Naive thymus-derived CD4-positive, alpha-beta T cell (primary cell): ENCODE measurements around the gene CYRIA. TPM values are rescaled to one million over a fixed set of nuclear protein-coding genes. Genes with fewer than 3 reads are reported as not detected.

Experiments used
- ATAC-seq: fragments of 150-1000 bp; cut with Tn5 transposase; 2 replicates; pipeline ENCODE4 v1.10.0; 2021; ENCODE audit warnings: mild to moderate bottlenecking, moderate library complexity
- CTCF ChIA-PET: fragments of 350-600 bp; sonication (Branson Sonifier 250); formaldehyde crosslinking; loops from one replicate; lab custom pipeline; 2021; ENCODE audit warnings: antibody characterized with exemption; lab: Charles Lee
- POLR2A ChIA-PET: fragments of 350-600 bp; sonication (Branson Sonifier 250); formaldehyde crosslinking; loops from one replicate; lab custom pipeline; 2021; ENCODE audit warnings: antibody characterized with exemption, inconsistent platforms; lab: Charles Lee
- DNase-seq, 9 donors: peaks; one replicate each; pipeline versions ENCODE4 v3.0.0 to v3.0.0-alpha.2; 2020 to 2022; ENCODE audit warnings: mixed read lengths in 1 of 9
- H3K27ac ChIP-seq: one replicate; pipeline ENCODE4 v1.7.0; 2013; ENCODE audit warnings: mild to moderate bottlenecking, low read depth, low read length, moderate library complexity
- H3K27me3 ChIP-seq, 2 donors: one replicate each; pipeline ENCODE4 v1.7.0; 2013; ENCODE audit warnings: low read length in 2 of 2, mild to moderate bottlenecking in 2 of 2, moderate library complexity in 2 of 2; ENCODE audit not compliant: control insufficient read depth in 2 of 2, insufficient read depth in 2 of 2
- H3K36me3 ChIP-seq, 3 experiments: 1 replicate in 2 of 3; 2 replicates in 1 of 3; pipeline ENCODE4 v1.7.0; 2013; ENCODE audit warnings: low read length in 3 of 3, mild to moderate bottlenecking in 3 of 3, moderate library complexity in 1 of 3; ENCODE audit not compliant: insufficient read depth in 3 of 3, control insufficient read depth in 2 of 3
- H3K4me1 ChIP-seq, 2 donors: one replicate each; pipeline ENCODE4 v1.7.0; 2013; ENCODE audit warnings: low read length in 2 of 2, mild to moderate bottlenecking in 2 of 2, moderate library complexity in 1 of 2; ENCODE audit not compliant: control insufficient read depth in 2 of 2, insufficient read depth in 2 of 2
- H3K4me3 ChIP-seq: 2 replicates; pipeline ENCODE4 v1.7.0; 2013; ENCODE audit warnings: mild to moderate bottlenecking, low read length
- H3K9me3 ChIP-seq, 3 experiments: 1 replicate in 2 of 3; 2 replicates in 1 of 3; pipeline ENCODE4 v1.7.0; 2013; ENCODE audit warnings: low read length in 3 of 3; ENCODE audit not compliant: control insufficient read depth in 2 of 3
- H3K27ac Mint-ChIP-seq, 9 donors: one replicate each; pipeline ENCODE4 v1.8.0; 2020 to 2022; ENCODE audit warnings: mixed read lengths in 9 of 9, mild to moderate bottlenecking in 8 of 9, moderate library complexity in 5 of 9, inconsistent platforms in 2 of 9
- H3K27me3 Mint-ChIP-seq, 5 donors: one replicate each; pipeline ENCODE4 v1.8.0; 2021 to 2022; ENCODE audit warnings: mixed read lengths in 5 of 5, mild to moderate bottlenecking in 1 of 5
- H3K36me3 Mint-ChIP-seq, 5 donors: one replicate each; pipeline ENCODE4 v1.8.0; 2020 to 2022; ENCODE audit warnings: mixed read lengths in 5 of 5, mild to moderate bottlenecking in 3 of 5, inconsistent platforms in 1 of 5
- H3K4me1 Mint-ChIP-seq, 7 donors: one replicate each; pipeline ENCODE4 v1.8.0; 2020 to 2022; ENCODE audit warnings: mixed read lengths in 7 of 7, mild to moderate bottlenecking in 3 of 7, inconsistent platforms in 1 of 7
- H3K4me3 Mint-ChIP-seq, 10 donors: one replicate each; pipeline ENCODE4 v1.8.0; 2020 to 2022; ENCODE audit warnings: mild to moderate bottlenecking in 10 of 10, mixed read lengths in 10 of 10, moderate library complexity in 6 of 10, inconsistent platforms in 2 of 10
- H3K9me3 Mint-ChIP-seq, 11 donors: one replicate each; pipeline ENCODE4 v1.8.0; 2020 to 2022; ENCODE audit warnings: mixed read lengths in 11 of 11, mild to moderate bottlenecking in 4 of 11, inconsistent platforms in 1 of 11, moderate library complexity in 1 of 11
- intact Hi-C, 2 donors: fragments of 100-400 bp; cut with micrococcal nuclease; formaldehyde crosslinking; loops; one replicate each; pipeline ENCODE4 v1.15.1; 2023
- polyA plus RNA-seq, 2 donors: library from polyadenylated mRNA; unstranded; fragments of 300-500 nt; fragmentation: Illumina TruSeq; gene quantifications; one replicate each; pipeline ENCODE4 v1.2.3, GENCODE V29; 2021
- total RNA-seq, 6 experiments: library from RNA in 5 of 6; stranded (reverse) in 5 of 6; gene quantifications; 1 replicate in 5 of 6; 2 replicates in 1 of 6; pipeline ENCODE4 v1.2.3 and lab custom pipeline; 2021 to 2026

The CYRIA gene
- total and polyA plus RNA-seq, 7 experiments from 2014 or later = 0.16 to 48.7 (median 1.1) TPM

DNA sequence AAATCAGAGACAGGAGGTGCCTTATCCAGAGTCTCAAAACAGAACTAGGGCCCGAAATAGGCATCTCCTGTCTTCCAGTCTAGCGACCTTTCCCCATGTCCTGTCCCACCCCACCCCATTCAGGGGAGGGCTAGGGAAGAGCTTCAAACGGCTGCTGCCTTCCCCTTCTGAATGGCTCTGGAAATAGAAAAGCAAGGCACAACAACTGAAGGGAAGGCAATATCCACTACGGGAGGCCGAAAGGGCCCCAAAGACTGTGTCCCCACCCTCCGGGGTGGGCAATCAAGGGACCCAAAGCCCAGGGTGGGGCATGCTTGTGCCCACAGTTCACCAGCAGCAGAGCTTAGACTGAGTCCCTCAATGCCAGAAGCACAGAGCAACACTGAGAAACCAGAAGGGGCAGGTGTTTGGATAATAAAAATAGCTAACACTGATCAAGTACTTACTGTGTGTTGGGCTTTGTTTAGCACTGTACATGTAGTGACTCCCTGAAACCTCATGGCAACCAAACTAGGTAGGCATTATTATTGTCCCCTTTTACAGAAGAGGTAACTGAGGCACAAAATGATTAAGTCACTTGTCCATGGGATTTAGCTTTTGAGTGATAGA is 38.5 kb downstream of the CYRIA start:
- Histone ChIP-seq H3K4me3 (no peak overlapping the region), H3K36me3 (no peaks in the 10 kb centered on the region), H3K9me3 (no peaks in the 10 kb centered on the region), H3K4me1 (peaks cover 0 to 7% of the 10 kb centered on the region in 2 donors), H3K27me3 (no peaks in the 10 kb centered on the region), H3K27ac (no peak overlapping the region)
- intact Hi-C loops = no loop called here
- Mint-ChIP-seq H3K27me3 (peaks cover 0 to 11% (median 0%) of the 10 kb centered on the region in 5 donors), H3K27ac (peak overlapping the region in 1 of 9 donors; percentile 71), H3K4me3 (no peak overlapping the region), H3K4me1 (peaks cover 40 to 73% (median 51%) of the 10 kb centered on the region in 7 donors), H3K9me3 (no peaks in the 10 kb centered on the region), H3K36me3 (no peaks in the 10 kb centered on the region)
- DNase-seq (no peak), ATAC-seq (no peak)
- ChIA-PET POLR2A (no interaction called here), CTCF (interaction anchor here (0.7 kb wide), 1 partner anchor 19 kb away, joined by 3 read pairs; no protein-coding TSS in a partner anchor)

DNA sequence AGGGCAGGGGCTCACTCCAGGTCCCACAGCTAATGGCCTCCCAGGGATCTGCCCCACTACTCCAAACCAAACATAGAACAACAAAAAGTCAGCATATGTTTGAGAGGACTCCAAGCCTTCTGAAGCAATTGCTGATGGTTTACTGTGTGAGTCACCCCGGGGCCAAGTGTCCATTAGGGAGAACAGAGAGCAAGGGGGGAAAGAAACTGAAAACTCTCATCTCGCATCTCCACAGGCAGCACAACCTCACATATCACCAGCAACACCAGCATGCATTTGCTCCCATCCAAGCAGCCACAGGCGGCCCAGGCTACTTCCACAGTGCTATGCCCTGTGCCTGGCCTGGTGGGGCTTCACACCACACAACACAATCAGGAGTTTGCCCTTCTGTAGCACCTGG is 39.1 kb downstream of the CYRIA start:
- peaks cover 46 to 77% (median 51%) of the 10 kb centered on the region in 7 donors for H3K4me1 Mint-ChIP-seq
- H3K4me3 ChIP-seq = no peak overlapping the region
- no peak for DNase-seq
- ATAC-seq = peak; percentile 19
- H3K9me3 ChIP-seq = no peaks in the 10 kb centered on the region
- intact Hi-C loops = no loop called here
- H3K36me3 ChIP-seq = no peaks in the 10 kb centered on the region
- CTCF ChIA-PET = no interaction called here
- H3K27me3 ChIP-seq = no peaks in the 10 kb centered on the region
- no peak overlapping the region for H3K4me3 Mint-ChIP-seq
- peaks cover 0 to 7% of the 10 kb centered on the region in 2 donors for H3K4me1 ChIP-seq
- H3K27ac Mint-ChIP-seq = peak overlapping the region in 2 of 9 donors; percentile 46 to 63
- peaks cover 0 to 11% (median 0%) of the 10 kb centered on the region in 5 donors for H3K27me3 Mint-ChIP-seq
- no peaks in the 10 kb centered on the region for H3K9me3 Mint-ChIP-seq
- POLR2A ChIA-PET = no interaction called here
- no peaks in the 10 kb centered on the region for H3K36me3 Mint-ChIP-seq
- H3K27ac ChIP-seq = no peak overlapping the region

DNA sequence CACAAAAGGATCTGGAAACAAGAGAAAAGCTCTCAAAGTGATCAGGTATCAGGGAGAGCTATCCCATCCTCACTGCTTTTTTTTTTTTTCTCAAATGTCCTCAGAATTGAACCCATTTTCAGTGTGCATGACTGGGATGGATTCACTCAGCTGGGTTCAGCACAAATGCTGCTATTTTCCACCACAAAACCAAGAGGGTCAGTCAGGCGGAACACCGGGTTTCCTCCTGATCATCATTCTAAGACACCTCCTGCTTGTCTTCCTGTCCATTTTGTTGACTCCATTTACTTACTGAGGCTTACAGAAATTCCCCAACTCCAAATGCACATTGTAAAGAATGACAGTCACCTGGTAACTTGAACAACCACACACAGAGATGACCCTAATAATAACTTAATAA is 39.9 kb downstream of the CYRIA start:
- Histone ChIP-seq H3K27ac (no peak overlapping the region), H3K4me3 (no peak overlapping the region), H3K4me1 (peaks cover 0 to 7% of the 10 kb centered on the region in 2 donors), H3K9me3 (no peaks in the 10 kb centered on the region), H3K27me3 (no peaks in the 10 kb centered on the region), H3K36me3 (no peaks in the 10 kb centered on the region)
- Mint-ChIP-seq H3K36me3 (no peaks in the 10 kb centered on the region), H3K4me3 (peak overlapping the region in 2 of 10 donors; percentile 34 to 43), H3K27me3 (peaks cover 0 to 7% (median 0%) of the 10 kb centered on the region in 5 donors), H3K4me1 (peaks cover 46 to 77% (median 53%) of the 10 kb centered on the region in 7 donors), H3K9me3 (no peaks in the 10 kb centered on the region), H3K27ac (peak overlapping the region in 2 of 9 donors; percentile 36 to 87)
- CTCF ChIA-PET = no interaction called here
- intact Hi-C loops = no loop called here
- POLR2A ChIA-PET = no interaction called here
- ATAC-seq = no peak
- no peak for DNase-seq

DNA sequence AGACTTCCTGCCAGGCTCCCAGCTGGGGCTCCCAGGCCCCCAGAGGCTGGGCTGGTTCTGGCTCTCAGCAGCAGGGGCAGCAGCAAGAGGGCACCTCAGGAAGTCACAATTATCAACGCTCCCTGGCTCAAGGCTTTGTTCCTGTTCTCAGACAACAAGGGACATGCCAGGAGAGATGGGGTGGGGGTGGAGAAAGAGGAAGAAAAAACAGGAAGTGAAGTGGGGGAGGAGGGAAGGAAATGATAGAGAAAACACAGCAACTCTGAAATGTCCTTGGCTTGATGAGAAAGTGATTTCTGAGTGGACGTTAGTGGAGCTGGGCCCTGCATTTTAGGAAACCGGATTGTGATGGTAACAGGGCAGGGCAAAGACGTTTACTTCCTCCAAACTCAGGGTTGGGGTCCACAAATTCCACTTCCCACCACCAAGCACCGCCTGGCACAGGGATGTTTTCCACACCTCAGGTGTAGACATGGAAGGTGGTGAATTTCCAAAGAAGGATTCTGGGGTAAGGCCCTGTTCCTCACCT is 40.4 kb downstream of the CYRIA start:
- peak overlapping the region in 8 of 9 donors; percentile 3 to 87 (median 42) for H3K27ac Mint-ChIP-seq
- CTCF ChIA-PET = interaction anchor here (0.7 kb wide), 1 partner anchor 48 kb away, joined by 3 read pairs; no protein-coding TSS in a partner anchor
- peak; percentile 64 for ATAC-seq
- H3K36me3 Mint-ChIP-seq = no peaks in the 10 kb centered on the region
- H3K4me3 Mint-ChIP-seq = peak overlapping the region in 5 of 10 donors; percentile 8 to 46 (median 34)
- no peak overlapping the region for H3K4me3 ChIP-seq
- no peak for DNase-seq
- peaks cover 0 to 7% of the 10 kb centered on the region in 2 donors for H3K4me1 ChIP-seq
- H3K27ac ChIP-seq = no peak overlapping the region
- intact Hi-C loops = no loop called here
- no peaks in the 10 kb centered on the region for H3K27me3 ChIP-seq
- POLR2A ChIA-PET = no interaction called here
- H3K4me1 Mint-ChIP-seq = peaks cover 46 to 77% (median 53%) of the 10 kb centered on the region in 7 donors
- H3K36me3 ChIP-seq = no peaks in the 10 kb centered on the region
- H3K27me3 Mint-ChIP-seq = peaks cover 0 to 4% (median 0%) of the 10 kb centered on the region in 5 donors
- H3K9me3 ChIP-seq = no peaks in the 10 kb centered on the region
- no peaks in the 10 kb centered on the region for H3K9me3 Mint-ChIP-seq

DNA sequence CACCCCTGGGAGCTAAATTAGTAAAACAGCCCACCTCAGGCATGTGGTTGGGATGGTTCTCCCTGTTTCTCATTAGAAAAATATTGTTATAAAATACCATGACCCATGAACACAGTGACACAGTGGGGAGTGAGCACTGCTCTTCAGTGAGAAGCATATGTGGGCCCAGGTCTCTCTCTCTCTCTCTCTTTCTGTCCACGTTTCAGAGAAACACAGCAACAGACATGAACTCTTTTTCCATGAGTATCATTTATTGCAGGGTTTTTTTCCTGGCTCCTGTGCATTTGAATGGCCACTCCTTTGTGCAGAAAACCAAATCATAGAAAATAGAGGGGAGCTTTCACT is 41.2 kb downstream of the CYRIA start:
- POLR2A ChIA-PET = no interaction called here
- CTCF ChIA-PET = no interaction called here
- Histone ChIP-seq H3K4me1 (peaks cover 0 to 7% of the 10 kb centered on the region in 2 donors), H3K27ac (no peak overlapping the region), H3K27me3 (no peaks in the 10 kb centered on the region), H3K4me3 (no peak overlapping the region), H3K36me3 (no peaks in the 10 kb centered on the region), H3K9me3 (no peaks in the 10 kb centered on the region)
- no peaks in the 10 kb centered on the region for H3K27me3 Mint-ChIP-seq
- H3K27ac Mint-ChIP-seq = peak overlapping the region in 5 of 9 donors; percentile 20 to 87 (median 45)
- intact Hi-C loops = loop anchor here in 1 of 2 donors (5.0 kb wide), 1 partner anchor 38 kb away; no protein-coding TSS in a partner anchor
- no peaks in the 10 kb centered on the region for H3K9me3 Mint-ChIP-seq
- ATAC-seq (no peak), DNase-seq (no peak)
- H3K4me1 Mint-ChIP-seq = peaks cover 46 to 70% (median 52%) of the 10 kb centered on the region in 7 donors
- H3K36me3 Mint-ChIP-seq = no peaks in the 10 kb centered on the region
- peak overlapping the region in 3 of 10 donors; percentile 34 to 46 (median 43) for H3K4me3 Mint-ChIP-seq

DNA sequence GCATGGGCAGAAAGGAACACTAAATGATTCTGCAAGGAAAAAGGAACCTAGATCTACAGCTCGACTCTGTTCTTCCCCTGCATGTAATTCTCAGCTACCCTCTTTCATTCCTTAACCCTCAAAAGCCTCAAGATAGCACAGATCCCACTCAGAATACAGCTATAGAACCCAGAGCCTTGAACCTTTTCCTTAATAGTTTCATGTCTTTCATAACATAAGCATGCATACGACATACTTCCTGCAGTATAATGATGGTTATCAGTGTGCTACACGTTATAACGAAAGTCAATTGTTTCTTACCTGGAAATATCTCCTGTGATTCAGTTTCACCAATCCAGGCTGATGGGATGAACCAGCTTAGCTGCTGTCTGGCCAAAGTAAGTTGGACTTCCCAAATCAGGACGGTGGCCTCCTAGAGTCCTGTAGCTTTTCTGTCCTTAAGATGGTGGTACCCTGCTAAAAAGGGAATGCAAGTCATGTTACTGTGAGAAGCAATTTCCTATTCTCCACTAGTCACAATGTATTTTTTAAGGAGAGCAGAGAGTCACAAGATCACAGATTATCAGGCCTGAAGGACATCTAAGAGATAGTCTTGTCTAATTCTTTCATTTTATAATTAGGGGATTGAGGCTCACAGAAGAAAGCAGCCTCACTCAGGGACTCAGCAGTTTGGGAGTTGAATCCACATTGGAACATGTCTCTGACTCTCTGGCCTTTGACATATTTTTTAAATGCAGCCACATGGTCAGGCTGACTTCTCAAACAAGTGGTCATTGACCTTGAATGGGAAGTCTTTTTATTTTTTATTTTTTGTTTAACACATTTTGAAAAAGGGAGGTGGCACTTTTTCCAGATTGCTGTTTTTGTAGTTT is 41.8 kb downstream of the CYRIA start:
- Mint-ChIP-seq H3K27me3 (no peaks in the 10 kb centered on the region), H3K4me1 (peaks cover 41 to 64% (median 49%) of the 10 kb centered on the region in 7 donors), H3K4me3 (peak overlapping the region in 7 of 10 donors; percentile 9 to 30 (median 13)), H3K9me3 (no peaks in the 10 kb centered on the region), H3K36me3 (no peaks in the 10 kb centered on the region), H3K27ac (peak overlapping the region in 6 of 9 donors; percentile 2 to 71 (median 14))
- no peak overlapping the region for H3K4me3 ChIP-seq
- no peaks in the 10 kb centered on the region for H3K27me3 ChIP-seq
- peaks cover 0 to 7% of the 10 kb centered on the region in 2 donors for H3K4me1 ChIP-seq
- CTCF ChIA-PET = interaction anchor here (1.4 to 1.7 kb wide), 2 partner anchors 17 to 132 kb away, joined by 3 to 4 read pairs; no protein-coding TSS in a partner anchor
- no peaks in the 10 kb centered on the region for H3K36me3 ChIP-seq
- H3K9me3 ChIP-seq = no peaks in the 10 kb centered on the region
- DNase-seq = no peak
- POLR2A ChIA-PET = no interaction called here
- intact Hi-C loops = loop anchor here in 1 of 2 donors (5.0 kb wide), 1 partner anchor 39 kb away; no protein-coding TSS in a partner anchor
- no peak overlapping the region for H3K27ac ChIP-seq
- ATAC-seq = no peak
